GM12873 (cell line): ENCODE measurements around the gene ZSCAN23.

Source experiments
- TF ChIP-seq, protein P1 (sequence below): IDR thresholded peaks from 2 replicates; pipeline ENCODE4 v1.5.1; 2012; ENCODE audit warnings: low read depth, mild to moderate bottlenecking, moderate library complexity, low read length, control low read depth; ENCODE audit not compliant: insufficient read depth; ENCODE audit errors: missing control alignments

Gene ZSCAN23

DNA sequence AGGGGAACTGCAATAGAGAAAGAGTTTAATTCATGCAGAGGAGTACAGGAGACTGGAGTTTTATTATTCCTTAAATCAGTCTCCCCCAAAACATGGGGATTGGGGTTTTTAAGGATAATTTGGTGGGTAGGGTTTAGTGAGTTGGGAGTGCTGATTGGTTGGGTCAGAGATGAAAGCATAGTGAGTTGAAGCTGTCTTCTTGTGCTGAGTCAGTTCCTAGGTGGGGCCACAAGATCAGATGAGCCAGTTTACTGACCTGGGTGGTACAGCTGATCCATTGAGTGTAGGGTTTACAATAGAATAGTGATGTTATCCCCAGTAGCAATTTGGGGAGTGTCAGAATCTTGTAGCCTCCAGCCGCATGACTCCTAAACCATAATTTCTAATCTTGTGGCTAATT lies 43.2 kb upstream of the ZSCAN23 start:
- TF ChIP-seq, protein P1, sequence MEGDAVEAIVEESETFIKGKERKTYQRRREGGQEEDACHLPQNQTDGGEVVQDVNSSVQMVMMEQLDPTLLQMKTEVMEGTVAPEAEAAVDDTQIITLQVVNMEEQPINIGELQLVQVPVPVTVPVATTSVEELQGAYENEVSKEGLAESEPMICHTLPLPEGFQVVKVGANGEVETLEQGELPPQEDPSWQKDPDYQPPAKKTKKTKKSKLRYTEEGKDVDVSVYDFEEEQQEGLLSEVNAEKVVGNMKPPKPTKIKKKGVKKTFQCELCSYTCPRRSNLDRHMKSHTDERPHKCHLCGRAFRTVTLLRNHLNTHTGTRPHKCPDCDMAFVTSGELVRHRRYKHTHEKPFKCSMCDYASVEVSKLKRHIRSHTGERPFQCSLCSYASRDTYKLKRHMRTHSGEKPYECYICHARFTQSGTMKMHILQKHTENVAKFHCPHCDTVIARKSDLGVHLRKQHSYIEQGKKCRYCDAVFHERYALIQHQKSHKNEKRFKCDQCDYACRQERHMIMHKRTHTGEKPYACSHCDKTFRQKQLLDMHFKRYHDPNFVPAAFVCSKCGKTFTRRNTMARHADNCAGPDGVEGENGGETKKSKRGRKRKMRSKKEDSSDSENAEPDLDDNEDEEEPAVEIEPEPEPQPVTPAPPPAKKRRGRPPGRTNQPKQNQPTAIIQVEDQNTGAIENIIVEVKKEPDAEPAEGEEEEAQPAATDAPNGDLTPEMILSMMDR = no peak

DNA sequence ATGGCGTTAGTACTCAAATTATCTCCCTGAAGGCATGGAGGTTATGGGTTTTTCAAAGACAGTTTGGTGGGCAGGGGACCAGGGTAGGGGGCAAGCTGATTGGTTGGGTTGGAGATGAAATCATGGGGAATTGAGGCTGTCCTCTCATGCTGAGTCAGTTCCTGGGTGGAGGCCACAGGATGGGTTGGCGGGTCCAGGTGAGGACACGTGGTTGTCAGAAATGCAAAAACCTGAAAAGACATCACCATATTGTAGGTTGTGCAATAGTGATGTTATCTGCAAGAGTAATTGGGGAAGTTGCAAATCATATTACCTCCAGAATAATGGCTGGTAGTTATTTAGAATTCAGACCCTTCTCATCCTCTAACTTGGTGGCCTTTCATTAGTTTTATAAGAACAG lies 42.2 kb upstream of the ZSCAN23 start:
- TF ChIP-seq, protein P1 = no peak

DNA sequence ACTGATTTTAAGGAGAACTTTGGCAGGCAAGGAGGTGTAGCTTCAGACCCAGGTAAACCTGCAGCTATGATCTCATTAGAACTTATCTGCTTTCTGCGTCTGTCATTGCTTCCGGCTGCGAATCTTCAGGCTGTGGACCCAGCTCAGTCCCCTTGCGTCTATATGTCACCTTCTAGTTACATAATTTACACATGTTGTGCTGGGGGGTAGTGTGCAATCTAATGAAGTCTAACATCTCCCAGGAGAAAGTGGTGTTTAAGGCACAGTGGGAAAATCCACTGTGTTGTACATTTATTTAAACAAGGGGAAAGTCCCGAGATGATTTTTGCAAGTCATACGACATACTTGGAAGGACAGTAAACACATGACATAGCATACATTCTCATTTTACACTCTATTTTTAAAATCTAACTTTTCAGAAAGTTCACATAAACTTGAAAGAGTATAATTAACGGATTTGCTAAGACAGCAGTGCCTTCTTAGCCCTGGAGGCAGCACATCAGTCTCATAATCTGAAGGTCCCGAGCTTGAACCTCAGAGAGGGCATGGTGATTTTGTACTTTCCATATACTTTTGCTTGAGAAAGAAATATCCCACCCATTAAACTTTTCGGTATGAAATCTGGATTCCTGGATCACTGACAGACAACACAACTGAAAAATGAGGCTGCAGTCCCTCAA lies 37.1 kb upstream of the ZSCAN23 start:
- TF ChIP-seq, protein P1 = no peak

DNA sequence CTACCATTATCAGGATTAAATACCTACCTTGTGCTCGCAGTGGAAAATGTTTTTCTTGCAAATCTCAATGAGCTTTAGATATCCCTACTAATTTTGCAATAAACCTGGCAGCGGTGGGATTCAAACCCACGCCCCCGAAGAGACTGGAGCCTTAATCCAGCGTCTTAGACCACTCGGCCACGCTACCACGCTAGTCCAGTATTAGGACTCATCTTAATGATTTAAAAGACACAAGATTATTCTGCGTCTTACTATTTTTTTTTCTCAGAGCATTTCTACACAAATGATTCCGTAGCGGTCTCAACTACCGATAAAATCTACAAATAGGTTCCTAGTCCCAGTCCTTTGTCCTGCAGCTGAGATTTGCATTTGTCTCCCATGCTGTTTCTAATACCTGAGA lies 35.2 kb upstream of the ZSCAN23 start:
- TF ChIP-seq, protein P1 = no peak

DNA sequence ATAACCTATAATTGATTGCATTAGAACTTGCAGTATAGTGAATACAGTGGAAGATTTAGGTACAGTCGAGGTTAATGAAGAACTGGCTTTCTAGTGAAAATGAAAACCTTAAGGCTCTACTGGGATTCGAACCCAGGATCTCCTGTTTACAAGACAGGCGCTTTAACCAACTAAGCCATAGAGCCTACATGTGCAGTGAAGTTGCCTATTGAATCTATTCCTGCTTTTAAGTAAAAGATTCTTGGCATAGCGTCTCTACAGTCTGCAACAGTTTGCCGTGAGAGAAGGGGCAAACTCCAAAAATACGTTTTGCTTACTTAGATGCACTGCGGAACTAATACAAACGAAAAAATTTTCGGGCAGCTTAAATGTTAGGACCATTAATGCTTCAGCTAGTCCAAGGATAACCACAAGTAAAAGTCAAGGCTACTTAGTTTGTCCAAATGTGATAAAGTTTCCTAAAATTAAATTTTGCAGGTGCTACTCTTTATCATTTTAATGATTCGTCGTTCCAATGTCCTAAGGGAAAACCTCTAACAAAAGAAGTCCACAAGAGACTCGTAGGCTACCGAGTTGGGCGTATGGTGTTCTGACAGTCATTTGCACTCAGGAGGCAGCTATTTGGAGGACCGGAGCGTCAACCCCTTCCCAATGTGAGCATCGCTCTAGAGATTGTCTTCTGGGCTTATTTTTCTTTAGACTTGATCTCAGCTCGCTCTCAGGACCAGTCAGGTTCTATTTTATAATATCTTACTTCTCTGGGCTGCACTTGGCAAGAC lies 31.3 kb upstream of the ZSCAN23 start:
- TF ChIP-seq, protein P1 = no peak

DNA sequence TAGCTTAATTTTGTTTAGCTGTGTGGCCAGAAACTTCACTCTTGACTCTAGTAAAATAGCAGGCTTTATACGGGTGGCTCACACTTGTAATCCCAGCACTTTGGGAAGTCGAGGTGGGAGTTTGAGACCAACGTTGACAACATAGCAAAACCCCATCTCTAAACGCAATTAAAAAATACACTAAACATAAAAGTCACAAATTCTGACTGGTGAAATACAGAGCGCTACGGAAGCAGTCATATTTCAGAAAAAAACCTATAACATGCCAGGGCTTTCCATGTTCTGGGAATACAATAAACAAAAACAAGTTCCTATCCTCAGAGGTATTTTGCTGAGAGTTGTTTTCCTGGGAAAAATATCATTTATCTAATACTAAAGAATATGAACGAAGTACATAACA lies 24.8 kb upstream of the ZSCAN23 start:
- TF ChIP-seq, protein P1 = no peak

DNA sequence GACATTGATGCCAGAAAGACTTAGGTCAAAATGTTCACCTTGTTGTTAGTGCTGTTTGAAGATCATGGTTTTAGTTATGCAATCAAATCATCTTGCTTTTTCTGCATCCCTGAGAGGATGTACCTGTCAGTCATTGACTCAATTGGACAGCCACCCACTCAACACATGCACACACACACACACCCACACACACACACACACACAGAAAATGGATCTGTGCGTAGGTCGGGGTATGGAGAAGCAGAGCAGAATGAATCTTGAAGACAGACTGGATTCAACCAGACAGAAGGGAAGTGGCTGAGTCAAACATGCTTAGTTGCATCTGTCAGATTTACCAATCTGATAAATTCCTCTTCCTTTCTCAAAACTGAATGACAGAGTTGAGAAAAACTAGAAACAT lies 19.1 kb upstream of the ZSCAN23 start:
- TF ChIP-seq, protein P1 = no peak
